A172 (cell line): ENCODE results near the gene PELI3. TPM values are rescaled to one million over a fixed set of nuclear protein-coding genes. Genes with fewer than 3 reads are reported as not detected.

Experiments used
- DNase-seq: peaks from one replicate; pipeline ENCODE4 v3.0.0-alpha.2; 2015; ENCODE audit warnings: low spot score
- total RNA-seq: library from RNA; depleted of rRNA; stranded (reverse); fragments of >200 nt; shearing (Covaris generic); gene quantifications from 2 replicates; pipeline ENCODE4 v1.2.3, GENCODE V29; 2014; rRNA removed

PELI3 gene
- total RNA-seq, 1 experiment from 2014 or later, result 13.3 TPM

- no peak for DNase-seq
These were observed 30.5 kb downstream of the PELI3 start for GRCh38 chr11:66497206-66497605.

DNA sequence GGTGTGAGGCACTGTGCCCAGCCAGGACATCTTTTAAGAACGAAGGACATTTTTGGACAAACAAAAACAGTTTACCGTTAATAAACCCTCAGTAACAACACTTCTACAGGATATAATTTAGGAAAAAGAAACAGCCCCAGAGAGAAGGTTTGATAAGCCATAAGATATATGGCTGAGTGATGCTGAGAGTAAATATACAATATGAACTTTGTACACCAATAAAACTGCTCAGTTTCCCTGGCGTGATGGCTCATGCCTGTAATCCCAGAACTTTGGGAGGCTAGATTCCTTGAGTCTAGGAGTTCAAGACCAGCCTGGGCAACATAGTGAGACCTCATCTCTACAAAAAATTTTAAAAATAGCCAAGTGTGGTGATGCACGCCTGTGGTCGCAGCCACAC, 31.8 kb downstream of the PELI3 start:
- no peak for DNase-seq

GRCh38 chr11:66505276-66505816, 38.6 kb downstream of the PELI3 start:
- DNase-seq, result no peak

GRCh38 chr11:66509131-66509561, 42.4 kb downstream of the PELI3 start:
- no peak for DNase-seq

DNA sequence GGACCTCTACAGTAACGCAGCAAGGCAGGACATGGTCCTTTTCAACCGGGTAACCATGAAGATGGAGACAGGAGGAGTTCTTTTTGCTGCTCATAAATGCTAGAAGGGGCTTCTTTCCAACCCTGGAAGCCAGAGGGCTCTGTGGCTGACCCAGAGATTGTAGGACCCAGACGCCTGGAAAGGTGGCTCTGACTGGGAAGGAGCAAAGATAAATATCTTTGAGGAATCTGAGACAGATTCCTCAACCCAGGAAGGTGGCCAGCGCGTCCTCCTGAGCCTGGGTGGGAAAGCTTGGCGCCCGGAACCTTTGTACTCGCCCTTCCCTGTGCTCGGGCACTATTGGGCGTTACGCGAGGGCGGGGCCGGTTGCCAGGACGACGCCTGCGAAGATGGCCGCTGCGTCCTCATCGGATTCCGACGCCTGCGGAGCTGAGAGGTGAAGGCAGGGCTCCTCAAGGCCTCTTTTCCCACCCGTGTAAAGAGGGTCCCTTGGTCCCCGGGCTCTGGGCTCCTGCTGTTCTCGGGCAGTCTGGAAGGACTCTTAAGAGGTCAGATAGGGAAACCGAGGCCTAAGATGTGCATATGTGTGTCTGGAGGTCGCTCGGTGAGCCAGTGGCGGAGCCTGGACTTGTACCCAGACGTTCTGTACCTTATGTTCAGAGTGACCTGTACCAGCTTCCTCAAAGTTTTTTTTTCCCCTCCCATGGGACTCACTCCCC, 43.7 kb downstream of the PELI3 start, which contains the start of gene BBS1:
BBS1 (plus strand) TSS at position 365 of the 719 bp plus-strand sequence; CDS start at position 390, 25 bp downstream.
- peak; percentile 52 for DNase-seq

DNA sequence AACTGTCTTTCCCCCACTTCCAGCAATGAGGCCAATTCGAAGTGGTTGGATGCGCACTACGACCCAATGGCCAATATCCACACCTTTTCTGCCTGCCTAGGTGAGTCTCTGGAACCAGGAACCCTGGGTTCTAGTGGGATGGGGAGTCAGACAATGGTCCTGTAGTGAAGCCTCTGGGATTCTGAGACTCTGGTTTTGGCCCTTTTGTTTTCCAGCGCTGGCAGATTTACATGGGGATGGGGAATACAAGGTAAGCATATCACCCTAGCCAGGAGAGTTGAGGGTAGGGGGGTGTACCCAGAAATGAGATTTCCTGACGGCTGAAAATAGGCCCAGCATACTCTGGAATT, 44.3 kb downstream of the PELI3 start:
- DNase-seq, result no peak

DNA sequence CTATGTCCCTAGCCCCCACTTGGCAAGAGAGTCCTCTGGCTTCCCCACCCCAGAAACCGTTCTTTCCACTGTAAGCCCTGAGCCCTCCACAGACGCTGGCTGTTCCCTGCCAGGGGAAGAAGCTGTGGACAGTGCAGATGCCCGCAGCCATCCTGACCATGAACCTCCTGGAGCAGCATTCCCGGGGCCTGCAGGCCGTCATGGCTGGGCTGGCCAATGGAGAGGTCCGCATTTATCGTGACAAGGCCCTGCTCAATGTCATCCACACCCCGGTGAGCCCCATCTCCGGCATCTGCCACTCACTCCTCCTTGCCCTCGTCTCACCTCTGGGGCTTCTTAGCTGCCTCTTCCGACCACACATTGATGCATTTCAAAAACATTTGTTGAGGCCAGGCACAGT, 56.9 kb downstream of the PELI3 start:
- no peak for DNase-seq

- DNase-seq, result no peak
These were observed 57.8 kb downstream of the PELI3 start for GRCh38 chr11:66524304-66525040.

Other genes starting within 250 kb of the PELI3 start
- gene KLC2, start 209.2 kb upstream of the PELI3 start, total RNA-seq, result 21.4 and 28.2 TPM in 2 replicates
- 132 and 133 TPM in 2 replicates for gene RAB1B, start 198.3 kb upstream of the PELI3 start, total RNA-seq
- gene CNIH2, start 188.7 kb upstream of the PELI3 start, total RNA-seq, result 0.72 and 1.9 TPM in 2 replicates
- 86.1 and 109 TPM in 2 replicates for gene YIF1A, start 177.8 kb upstream of the PELI3 start, total RNA-seq
- gene TMEM151A, start 175.0 kb upstream of the PELI3 start, total RNA-seq, result 0.05 TPM in 1 of 2 replicates, not detected in the other
- gene CD248, start 149.9 kb upstream of the PELI3 start, total RNA-seq, result not detected in 2 replicates
- 15.6 and 15.7 TPM in 2 replicates for gene RIN1, start 130.5 kb upstream of the PELI3 start, total RNA-seq
- gene BRMS1, start 121.8 kb upstream of the PELI3 start, total RNA-seq, result 95.8 and 104 TPM in 2 replicates
- gene B4GAT1, start 119.3 kb upstream of the PELI3 start, total RNA-seq, result 47.0 and 54.1 TPM in 2 replicates
- gene SLC29A2, start 95.1 kb upstream of the PELI3 start, total RNA-seq, result not detected in 2 replicates
- not detected in 2 replicates for gene NPAS4, start 45.9 kb upstream of the PELI3 start, total RNA-seq
- gene MRPL11, start 28.1 kb upstream of the PELI3 start, total RNA-seq, result 80.0 and 127 TPM in 2 replicates
- gene DPP3, start 13.5 kb downstream of the PELI3 start, total RNA-seq, result 76.7 and 79.7 TPM in 2 replicates
- 14.7 and 22.0 TPM in 2 replicates for gene BBS1, start 43.7 kb downstream of the PELI3 start, total RNA-seq
- 17.4 and 21.5 TPM in 2 replicates for gene ZDHHC24, start 79.1 kb downstream of the PELI3 start, total RNA-seq
- 11.2 TPM in 1 of 2 replicates, not detected in the other for gene ACTN3, start 80.0 kb downstream of the PELI3 start, total RNA-seq
- gene CTSF, start 101.7 kb downstream of the PELI3 start, total RNA-seq, result 1.6 and 7.8 TPM in 2 replicates
- 0.31 and 1.2 TPM in 2 replicates for gene CCDC87, start 126.2 kb downstream of the PELI3 start, total RNA-seq
- 12.4 and 16.6 TPM in 2 replicates for gene CCS, start 126.3 kb downstream of the PELI3 start, total RNA-seq
- 42.8 and 43.4 TPM in 2 replicates for gene RBM14, start 149.7 kb downstream of the PELI3 start, total RNA-seq
- 92.5 and 94.1 TPM in 2 replicates for gene RBM4, start 171.8 kb downstream of the PELI3 start, total RNA-seq
- 24.9 and 27.7 TPM in 2 replicates for gene RBM4B, start 211.0 kb downstream of the PELI3 start, total RNA-seq